Raji (cell line): ENCODE results near the gene NUCKS1.

Experiments used
- POLR2A ChIP-seq: IDR thresholded peaks from 2 replicates; pipeline ENCODE4 v1.6.1; 2011; ENCODE audit warnings: low read depth, low read length, control low read depth; ENCODE audit not compliant: insufficient read depth

The NUCKS1 gene

DNA sequence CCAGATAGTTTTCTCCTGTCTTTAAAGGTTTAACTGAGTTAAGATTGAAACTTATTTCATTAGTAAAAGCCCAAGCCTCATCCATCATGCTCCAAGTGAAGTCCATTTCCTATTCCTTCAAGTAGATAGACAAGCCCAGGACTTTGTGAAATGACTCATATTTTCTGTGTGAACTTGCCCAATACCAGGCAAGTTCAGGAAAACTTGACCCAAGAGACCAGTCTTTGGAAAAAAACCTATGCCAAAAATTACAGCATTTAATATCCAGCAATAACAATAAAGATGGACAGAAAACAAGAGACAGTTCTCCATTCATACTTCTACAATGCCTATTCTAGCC lies 25.7 kb upstream of the NUCKS1 start:
- no peak for TF ChIP-seq POLR2A

DNA sequence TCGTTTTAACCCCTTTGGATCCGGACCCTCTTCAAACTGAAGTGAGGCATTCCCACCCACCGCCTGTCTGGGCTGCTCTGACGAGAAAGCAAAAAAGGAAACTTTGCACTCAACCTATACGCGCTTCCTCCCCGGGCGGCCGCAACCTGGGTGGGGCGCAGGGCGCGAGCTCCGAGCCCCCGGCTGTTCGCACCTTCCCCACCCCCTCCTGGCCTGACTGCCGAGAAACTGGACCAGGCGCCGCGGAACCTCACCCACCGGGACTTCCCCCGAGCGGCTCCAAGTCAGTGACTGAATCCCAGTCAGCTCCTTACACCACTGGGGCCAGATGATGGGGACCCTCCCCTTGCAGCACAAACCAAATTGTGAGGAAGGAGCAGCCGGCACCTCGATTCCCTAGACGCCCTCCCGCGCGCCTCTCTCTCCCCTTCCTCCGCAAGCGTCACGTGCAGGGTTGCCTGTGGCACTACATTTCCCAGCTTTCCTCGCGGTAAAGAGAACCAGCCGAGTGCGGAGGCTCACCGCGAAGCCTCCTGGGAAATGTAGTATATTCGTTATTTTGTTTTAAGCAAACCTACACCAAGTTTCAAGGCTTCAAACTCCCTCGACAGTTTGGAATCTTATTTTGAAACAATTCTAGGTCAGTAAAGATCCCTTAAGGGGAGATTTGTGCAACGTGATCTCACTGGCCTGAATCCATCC lies 25.2 kb upstream of the NUCKS1 start, which contains the start of gene RAB29:
Gene RAB29 (minus strand): TSS at position 468 of the 702 bp plus-strand sequence. CDS start 526 bp downstream, outside the sequence.
- TF ChIP-seq POLR2A: peak; percentile 69

DNA sequence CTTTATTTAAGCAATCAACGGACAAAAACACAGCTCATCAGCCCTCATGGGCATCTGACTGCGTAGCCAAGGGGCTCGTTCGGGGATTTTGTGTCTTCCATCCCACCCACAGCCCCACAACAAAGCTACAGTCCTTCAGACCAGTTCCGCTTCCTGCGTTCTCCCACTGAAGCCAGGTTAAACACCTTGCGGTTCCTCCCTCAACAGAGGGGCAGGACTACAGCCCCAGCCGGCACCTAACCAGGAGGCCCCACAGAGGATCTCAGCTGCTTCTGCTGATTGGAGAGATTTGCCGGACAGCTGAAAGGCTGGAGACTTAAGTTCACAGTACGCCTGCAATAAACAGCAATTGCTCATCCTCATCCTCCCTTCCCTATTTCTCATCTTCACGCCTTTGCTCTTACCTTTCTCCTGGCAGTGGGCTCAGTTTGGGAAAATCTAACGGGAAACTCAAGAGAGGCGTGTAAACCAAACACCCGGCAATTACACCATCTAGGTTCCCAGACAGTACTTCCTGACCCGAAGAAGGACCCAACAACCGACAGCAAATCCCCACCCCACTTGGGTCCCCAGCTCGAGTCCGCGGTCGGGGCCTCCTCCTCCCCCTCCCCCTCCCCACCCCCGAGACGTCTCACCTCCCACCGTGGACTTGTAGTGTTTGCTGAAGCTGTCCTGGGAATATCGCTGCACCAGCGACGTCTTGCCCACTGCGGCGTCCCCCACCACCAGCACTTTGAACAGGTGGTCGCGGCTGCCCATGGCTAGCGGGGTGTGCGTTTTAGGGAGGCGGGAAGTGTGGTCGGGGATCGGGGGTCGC lies 24.4 kb upstream of the NUCKS1 start:
- TF ChIP-seq POLR2A: 0 out of 2 replicates have a peak, but pooled peaks have one; percentile 30

DNA sequence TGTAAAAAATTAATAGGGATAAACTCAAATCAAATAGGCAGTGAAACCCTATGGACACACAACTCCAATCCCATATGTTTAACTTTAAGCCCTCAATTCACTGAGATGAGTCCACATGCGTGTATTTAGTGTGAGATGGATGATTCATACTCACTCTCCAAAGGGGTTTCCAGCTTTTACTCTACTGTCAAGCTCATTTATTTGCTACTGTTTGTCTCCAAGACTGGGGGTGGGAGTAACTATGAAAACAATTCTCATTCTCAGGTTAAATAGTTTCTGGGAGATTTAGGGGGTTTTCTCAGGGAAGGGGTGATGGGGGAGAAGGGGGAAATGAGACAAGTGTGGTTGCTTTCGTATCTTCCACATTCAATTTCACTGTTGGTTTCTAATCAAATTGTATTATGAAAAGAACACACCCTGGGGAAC lies 22.6 kb upstream of the NUCKS1 start:
- no peak for TF ChIP-seq POLR2A

DNA sequence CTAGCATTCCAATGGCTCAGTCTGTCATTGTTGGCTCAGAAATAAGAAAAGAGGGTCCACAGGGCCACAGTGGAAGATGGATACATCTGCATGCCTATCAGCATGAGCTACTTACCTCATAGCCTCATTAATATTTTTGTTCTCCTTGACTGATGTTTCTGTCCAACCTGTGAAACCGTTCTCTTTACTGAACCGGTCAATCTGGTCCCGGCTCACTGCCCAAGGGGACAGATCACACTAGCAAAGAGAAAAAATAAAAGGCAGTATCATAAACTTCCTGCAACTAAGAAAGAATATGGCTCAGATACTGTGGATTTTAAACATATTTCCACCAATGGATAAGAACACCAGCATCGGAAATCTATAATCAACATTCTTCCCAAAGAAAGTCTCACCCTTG lies 20.6 kb upstream of the NUCKS1 start:
- no peak for TF ChIP-seq POLR2A

DNA sequence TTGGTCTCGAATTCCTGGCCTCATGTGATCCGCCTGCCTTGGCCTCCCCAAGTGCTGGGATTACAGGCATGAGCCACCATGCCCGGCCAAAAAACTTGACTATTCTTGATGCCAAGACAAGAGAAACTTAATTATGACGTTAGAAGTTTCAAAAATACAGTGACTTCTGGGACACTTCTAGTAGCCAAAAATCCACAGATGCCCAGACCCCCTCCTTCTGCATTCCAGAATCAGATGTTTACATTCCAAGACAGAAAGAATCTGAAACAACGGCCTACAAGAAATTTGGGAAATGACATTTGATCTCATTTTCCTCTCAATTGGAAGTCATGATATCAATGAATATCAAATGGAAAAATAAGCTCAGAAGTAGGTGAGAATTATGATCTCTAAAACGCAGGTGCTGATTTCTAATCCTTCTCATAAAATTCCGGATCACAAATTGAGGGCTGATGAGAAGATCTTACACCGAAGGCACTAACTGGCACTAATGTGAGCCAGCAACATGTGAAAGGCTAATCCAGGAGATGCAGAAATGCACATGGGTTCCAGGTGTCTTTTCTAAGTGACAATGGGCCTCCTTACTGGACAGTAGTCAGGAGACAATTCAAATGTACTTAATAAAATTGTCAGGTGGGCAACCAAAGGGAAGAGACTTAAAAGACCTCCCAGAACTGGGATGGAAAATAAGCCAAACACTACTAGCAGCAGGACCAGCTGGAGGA lies 19.8 kb upstream of the NUCKS1 start:
- no peak for TF ChIP-seq POLR2A

DNA sequence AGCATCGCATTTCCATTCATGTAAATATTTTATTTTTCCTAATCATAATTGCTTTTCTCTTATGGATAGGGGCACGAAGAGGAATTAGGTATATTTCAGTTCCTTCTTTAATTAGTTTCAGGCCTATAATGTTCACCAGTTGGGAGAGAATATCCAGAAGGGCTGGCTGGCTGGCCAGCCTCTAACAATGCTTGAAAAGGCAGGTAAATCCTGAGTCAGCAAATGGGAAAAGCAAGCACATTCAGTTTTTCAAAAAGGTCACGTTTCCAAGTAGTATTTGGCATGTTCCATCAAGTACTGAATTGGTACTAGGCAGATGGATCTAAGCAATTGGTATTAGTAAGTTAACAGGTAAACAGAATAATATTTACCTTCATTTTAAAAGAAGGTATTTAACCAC lies 17.3 kb upstream of the NUCKS1 start:
- TF ChIP-seq POLR2A: no peak

DNA sequence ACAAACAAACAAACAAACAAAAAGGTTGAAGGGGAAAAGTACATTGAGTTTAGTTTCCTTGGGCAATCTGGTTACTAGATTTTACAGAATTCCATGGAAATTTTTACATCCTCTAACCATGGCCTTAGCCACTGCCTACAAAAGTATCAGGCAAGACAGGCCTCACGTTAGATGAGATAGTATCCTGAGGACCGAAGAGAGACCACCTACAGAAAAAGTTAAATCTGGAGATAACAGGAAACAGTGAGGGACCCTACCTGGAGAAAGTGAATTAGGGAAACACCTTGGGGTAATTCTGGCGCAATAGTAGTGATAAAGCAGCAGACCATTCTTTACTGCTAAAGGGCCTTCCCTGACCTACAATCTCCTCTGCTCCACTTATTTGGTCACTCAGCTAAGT lies 16.6 kb upstream of the NUCKS1 start:
- TF ChIP-seq POLR2A: no peak

DNA sequence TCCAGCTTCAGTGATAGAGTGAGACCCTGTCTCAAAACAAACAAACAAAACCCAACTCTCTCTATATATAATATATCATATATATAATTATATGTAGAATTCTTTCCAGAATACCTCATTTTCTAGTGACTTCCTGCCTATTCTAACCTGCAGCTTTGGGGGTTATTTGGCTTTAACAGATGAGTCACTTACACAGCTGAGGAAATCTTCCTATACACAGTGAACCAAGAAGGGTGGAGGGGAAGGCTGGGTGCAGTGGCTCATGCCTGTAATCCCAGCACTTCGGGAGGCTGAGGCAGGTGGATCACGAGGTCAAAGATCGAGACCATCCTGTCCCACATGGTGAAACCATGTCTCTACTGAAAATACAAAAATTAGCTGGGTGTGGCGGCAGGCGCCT lies 16.1 kb upstream of the NUCKS1 start:
- TF ChIP-seq POLR2A: no peak

DNA sequence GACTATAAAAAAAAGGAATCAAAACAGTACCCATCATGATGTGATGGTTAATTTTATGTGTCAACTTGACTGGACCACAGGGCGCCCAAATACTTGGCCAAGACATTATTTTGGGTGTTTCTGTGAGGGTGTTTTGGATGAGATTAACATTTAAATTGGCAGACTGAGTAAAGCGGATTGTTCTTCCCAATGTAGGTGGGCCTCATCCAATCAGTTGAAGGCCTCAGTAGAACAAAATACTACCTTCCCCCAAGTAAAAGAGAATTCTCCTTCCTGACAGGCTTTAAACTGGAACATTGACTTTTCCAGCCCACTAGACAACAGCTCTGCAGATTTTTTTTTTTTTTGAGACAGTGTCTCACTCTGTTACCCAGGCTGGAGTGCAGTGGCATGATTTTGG lies 14.6 kb upstream of the NUCKS1 start:
- TF ChIP-seq POLR2A: no peak

DNA sequence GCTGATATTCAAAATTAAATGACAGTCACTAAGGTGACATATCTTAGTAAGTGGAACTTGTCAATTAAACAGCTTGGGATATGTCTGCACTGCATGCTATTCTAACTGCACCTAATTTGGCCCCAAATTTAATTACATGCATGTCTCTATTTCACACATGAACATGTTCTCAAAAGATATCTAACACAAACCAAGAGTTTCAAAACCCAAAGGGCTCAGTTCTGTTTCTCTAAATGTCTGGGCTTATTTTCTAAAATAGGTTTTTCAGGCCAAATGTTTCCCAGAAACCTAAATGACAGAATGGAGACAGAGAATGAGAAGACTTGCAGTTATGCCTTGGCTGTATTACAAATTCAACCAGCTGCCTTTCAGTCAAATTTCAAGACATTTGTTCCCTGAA lies 14.0 kb upstream of the NUCKS1 start:
- TF ChIP-seq POLR2A: no peak

DNA sequence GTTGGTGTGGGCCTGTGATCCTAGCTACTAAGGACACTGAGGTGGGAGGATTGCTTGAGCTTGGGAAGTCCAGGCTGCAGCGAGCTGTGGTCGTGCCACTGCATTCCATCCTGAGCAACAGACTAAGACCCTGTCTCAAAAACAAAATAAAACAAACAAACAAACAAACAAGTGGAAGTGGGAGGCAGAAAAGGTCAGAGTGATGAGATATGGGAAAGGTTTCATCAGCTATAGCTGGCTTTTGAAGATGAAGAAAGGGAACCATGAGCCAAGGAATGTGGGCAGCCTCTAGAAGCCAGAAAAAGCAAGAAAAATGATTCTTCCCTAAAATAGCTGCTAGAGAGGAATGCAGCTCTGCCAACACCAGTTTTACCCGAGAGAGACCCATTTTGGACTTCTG lies 10.6 kb upstream of the NUCKS1 start:
- no peak for TF ChIP-seq POLR2A

DNA sequence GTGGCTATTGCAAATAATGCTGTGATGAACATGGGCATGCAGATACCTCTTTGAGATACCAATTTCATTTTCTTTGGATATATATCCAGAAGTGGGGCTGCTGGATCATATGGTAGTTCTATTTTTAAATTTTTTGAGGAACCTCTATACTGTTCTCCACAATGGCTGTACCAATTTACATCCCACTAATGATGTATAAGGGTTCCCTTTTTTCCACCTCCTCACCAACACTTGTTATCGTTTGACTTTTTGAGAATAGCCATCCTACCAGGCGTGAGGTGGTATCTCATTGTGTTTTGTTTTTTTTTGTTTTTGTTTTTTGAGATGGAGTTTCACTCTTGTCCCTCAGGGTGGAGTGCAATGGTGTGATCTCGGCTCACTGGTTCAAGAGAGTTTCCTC lies 6.6 kb upstream of the NUCKS1 start:
- TF ChIP-seq POLR2A: no peak

DNA sequence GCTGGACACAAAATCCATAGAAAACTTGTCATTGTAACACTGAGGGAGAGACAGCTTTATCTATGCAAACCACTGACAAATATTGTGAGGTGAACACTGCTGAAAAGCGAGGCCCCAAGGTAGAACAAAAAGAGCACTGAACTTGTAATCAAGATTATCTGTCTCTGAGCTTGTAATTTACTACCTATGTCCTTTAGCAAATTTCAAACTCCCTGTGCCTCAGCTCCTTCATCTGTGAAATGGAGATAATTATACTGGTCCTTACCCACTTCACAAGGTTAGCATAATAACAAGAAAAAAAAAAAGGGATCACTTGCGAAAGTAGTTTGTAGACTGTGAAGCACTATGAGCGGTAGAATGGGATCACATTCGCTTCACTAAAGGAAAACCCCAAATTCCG lies 4.9 kb upstream of the NUCKS1 start:
- no peak for TF ChIP-seq POLR2A

DNA sequence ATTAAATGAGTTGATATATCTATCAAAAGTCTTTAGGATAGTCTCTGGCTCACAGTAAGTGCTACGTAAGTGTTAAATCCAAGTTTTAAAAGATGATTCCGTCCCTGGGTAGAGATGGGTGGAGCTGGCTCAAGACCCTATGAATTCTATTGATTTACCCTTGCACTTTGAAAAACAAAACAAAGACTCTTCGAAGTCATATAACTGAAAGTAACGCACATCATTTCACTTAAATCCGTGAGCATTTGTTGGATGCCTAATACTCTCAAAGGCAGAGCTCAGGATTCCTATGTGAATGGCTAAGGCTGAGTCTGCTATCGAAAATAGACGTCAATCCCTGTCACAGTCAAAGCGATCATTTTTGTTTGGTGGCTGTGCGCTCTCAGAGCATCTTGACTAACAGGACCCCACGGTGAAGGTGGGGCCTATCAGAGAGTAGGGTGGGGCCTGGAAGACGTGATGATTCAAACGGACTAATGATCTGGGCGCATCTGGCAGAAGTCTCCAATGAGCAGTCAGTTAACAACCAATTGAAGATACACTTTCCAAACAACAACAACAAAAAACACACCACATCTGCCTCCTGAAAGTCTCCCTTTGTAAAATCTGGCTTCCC lies 1.2 kb upstream of the NUCKS1 start:
- no peak for TF ChIP-seq POLR2A
